Inflammatory macrophage (primary cell): ENCODE results near the gene GAS2L3.
A peak's percentile ranks its signal among the peaks of the same experiment; 100 is the strongest.
"Not testable (repeated sequence)": the region's sequence is repeated elsewhere in the genome, so short reads cannot be mapped to it uniquely, and the experiment has no call there.

ENCODE experiments used
- DNase-seq, 2 donors: peaks; one replicate each; pipeline ENCODE4 v3.0.0-alpha.2; 2020 to 2022

GAS2L3 gene

DNA sequence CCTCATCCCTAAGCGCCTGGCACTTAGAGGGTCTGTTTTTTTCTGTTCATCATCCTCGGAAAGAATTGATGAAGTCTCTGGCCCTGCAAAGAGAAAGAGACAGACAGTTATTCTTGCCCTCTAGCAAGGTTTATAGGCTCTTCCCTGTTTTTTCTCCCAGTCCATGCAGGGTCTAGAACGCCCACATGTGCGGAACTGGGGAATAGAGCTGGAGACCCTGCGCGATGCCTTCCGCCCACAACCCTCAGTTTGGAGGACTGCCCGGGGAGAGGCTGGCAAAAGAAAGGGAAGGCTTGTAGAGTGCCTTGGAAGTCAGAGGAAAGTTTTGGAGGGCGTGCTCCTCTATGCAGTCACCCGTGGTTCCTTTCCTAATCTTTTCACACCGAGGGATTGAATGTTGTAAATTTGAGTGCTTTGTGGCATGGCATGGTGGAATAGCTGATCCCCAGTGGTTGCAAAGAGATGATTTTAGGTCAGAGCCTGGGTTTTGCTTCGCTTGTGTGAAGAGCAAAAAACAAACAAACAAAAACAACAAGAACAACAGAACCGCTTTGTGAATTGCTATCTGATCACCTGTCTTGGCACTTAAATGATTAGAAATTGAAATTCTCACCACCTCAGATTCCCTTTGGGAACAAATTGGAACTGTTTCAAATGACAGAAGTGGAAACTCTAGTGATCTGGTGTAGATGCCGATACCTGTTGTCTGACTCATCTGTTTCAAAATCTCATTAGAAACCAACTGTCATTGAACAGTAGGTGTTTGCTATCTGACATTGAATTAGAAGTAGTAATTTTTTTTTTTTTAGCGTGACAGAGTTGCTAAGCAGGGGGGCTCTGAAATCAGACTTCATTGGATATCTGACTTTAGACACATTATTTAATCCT is 947 bp downstream of the GAS2L3 start:
- peak; percentile 52 to 63 for DNase-seq

DNA sequence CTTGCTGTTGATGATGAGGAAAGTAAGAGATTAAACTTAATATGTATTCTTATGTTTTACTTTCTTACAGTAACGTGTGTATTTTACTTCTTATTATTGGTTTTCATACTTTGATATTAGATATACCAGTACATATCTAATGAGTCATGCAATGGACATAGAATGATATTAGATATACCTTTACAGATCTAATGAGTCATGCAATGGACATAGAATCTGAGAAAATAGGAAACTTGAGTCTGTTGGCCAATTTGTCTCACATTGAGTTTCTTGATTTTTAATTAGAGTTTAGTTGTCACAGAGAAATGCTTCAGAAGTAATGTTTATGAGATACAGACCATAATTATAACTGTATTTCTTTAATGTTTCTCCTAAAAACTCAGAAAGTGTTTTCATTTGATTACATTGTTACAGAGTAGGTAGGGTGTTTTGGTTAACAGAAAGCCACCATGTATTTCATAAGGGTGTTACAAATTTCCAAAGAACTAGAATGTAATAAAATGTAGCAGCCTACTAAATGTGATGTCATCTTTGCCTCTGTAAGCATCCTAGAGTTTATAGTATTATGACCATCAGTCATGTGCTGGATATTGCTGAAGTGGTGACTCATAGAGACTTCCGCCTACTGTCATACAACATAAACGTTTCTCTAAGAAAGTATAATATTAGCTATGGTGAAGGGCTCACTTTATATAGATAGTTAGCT is 3.0 kb downstream of the GAS2L3 start:
- DNase-seq = peak; percentile 91 to 96

DNA sequence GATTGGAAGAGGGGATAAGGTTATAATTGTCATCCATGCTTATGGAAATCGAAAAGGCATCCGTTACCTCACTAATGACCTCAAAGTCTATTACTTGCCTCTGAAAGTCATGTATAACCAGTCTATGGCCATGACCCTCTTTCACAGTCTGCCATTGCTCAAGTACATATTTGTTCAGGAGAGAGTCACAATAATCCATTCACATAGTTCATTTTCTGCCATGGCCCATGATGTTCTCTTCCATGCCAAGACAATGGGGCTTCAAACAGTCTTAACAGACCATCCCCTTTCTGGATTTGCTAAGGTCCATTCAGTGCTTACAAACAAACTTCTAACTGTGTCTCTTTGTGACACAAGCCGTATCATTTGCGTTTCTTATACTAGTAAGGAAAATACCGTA is 5.4 kb downstream of the GAS2L3 start:
- DNase-seq = no peak

DNA sequence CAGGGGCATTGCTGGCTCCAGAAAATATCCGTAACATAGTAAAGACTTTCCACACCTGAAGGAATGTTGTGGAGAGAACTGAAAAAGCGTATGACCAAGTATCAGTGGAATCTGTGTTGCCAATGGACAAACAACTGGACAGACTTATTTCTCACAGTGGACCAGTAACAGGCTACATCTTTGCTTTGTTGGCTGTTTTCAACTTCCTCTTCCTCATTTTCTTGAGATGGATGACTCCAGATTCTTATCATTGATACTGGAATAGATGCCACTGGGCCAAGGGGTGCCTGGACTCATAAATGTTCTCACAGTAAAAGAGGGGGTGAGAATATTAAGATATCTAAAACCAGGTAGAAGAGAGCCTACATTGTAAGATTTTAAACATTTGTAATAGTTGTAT is 6.4 kb downstream of the GAS2L3 start:
- peak; percentile 42 to 50 for DNase-seq

- no peak for DNase-seq
These were observed 10.8 kb downstream of the GAS2L3 start for GRCh38 chr12:100584256-100584655.

DNA sequence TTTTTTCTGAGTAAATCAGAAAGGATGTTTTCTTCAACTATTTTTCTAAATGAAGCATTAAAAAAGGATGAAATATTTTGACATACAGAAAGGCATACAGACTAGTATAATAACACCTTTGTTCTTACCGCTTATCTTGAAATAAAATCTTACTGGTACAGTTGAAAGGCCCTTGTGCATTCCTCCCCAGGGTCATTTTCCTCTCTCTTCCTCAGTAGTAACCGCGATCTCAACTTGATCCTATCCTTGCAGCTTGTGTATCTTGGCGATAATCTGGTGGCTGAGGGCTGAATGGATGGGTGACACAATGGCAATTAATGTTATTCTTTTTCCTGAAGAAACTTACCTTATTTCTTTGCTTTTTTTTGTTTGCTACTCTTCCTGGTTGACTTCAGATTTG is 18.5 kb downstream of the GAS2L3 start:
- DNase-seq = no peak

- DNase-seq = no peak
These were observed 20.0 kb downstream of the GAS2L3 start for GRCh38 chr12:100593490-100593889.

- no peak for DNase-seq
These were observed 28.1 kb downstream of the GAS2L3 start for GRCh38 chr12:100601626-100602025.

GRCh38 chr12:100602997-100603396 is 29.5 kb downstream of the GAS2L3 start:
- DNase-seq = peak; percentile 65 to 79

- peak; percentile 78 to 82 for DNase-seq
These were observed 35.3 kb downstream of the GAS2L3 start for GRCh38 chr12:100608776-100609175.

GRCh38 chr12:100610666-100611430 is 37.4 kb downstream of the GAS2L3 start:
- peak; percentile 10 to 63 for DNase-seq

DNA sequence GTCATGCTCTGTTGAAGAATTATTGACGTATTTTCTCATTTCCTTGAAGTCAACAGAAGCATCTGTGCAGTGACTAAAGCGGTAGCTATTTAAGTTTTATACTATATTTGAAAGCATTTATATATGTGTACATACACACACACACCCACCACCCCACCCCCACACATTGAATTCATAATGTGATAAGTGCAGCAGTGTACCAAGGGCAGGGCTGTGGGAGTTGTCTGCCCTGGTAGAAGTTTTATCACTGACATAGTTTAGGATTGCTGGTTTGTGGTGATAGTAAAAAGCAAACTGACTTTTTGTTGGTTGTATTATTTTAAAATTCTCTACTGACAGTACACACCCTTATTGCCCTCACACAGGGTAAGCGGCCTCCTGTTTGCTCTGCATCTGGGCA is 39.1 kb downstream of the GAS2L3 start:
- DNase-seq = no peak

GRCh38 chr12:100624571-100624970 is 51.1 kb downstream of the GAS2L3 start:
- DNase-seq = no peak

GRCh38 chr12:100632445-100632892 is 59.0 kb downstream of the GAS2L3 start:
- DNase-seq = no peak

DNA sequence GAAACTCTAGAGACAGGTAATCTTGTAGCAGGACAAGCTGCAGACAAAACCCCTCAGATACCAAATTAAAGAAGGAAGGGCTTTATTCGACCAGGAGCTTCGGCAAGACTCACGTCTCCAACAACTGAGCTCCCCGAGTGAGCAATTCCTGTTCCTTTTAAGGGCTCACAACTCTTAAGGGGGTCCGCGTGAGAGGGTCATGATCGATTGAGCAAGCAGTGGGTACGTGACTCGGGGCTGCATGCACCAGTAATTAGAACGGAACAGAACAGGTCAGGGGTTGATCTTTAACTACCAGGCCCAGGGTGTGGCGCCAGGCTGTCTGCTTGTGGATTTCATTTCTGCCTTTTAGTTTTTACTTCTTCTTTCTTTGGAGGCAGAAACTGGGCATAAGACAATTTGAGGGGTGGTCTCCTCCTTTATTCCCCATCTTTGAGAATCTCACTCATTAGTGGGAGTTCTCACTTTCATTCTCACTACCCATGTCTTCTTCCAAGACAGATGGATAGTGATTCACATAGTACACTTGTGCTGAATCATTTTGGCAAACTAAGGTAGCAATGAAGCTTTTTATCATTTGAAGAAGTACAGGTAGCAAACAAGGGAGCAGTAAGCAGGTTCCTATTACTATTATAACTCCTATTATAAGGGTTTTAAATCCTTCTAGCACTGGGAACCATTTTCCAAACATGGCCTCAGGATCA is 59.8 kb downstream of the GAS2L3 start:
- not testable (repeated sequence) for DNase-seq

- DNase-seq = no peak
These were observed 69.8 kb downstream of the GAS2L3 start for GRCh38 chr12:100643246-100643645.

GRCh38 chr12:100646896-100647295 is 73.4 kb downstream of the GAS2L3 start:
- DNase-seq = no peak

DNA sequence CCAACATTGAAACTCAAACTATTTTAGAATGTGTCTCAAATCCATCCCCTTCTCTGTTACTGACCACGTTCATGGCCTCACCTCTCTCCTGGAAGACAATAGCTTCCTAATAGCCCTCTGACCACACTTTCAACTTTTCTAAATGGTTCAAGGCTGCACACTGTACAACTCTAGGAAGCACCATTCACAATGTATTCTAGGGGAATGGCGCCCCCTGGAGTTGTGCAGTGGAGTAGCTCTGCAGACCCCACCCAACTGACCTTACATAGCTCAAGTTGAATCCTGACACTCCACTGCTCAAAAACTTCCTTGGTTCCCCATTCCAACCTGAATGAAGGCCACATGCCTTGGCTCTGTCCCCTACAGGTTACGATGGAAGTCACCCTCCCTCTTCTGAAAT is 77.6 kb downstream of the GAS2L3 start:
- no peak for DNase-seq

GRCh38 chr12:100651694-100652093 is 78.2 kb downstream of the GAS2L3 start:
- no peak for DNase-seq

- no peak for DNase-seq
These were observed 79.0 kb downstream of the GAS2L3 start for GRCh38 chr12:100652488-100652887.

DNA sequence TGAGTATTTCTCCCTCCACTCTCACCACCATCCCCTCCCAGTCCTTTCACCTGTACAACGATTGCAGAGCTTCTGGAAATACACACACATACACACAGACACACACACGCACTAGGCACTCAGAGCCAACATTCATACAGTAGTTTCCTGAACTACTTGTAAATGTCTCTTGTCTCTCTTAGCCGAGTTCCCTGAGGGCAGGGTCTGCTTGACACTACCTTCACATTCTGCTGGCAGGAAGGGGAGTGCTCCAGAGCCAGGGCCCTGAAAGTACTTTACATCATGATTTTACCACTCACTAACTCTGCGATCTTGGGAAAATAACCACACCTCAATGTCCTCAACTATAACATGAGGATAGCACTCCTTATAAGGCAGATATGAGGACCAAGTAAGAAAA is 82.7 kb downstream of the GAS2L3 start:
- DNase-seq = no peak

DNA sequence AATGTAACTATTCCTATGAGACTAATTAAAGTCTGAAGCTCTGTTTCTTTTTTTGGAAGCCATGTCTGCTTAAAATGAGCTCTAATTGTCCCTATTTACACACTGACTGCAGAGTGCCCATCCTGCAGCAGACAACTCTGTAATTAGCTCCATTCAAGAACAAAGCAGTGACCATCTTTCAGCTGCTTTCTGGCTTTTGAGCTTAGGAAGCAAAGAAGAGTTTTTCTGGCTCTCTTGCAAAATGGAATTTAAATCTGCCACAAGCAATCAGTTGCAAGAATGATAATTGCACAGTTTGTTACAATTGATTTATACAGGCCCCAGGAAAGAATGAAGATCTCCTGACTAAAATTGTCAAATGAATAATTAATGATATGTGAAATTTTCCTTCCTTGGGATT is 83.4 kb downstream of the GAS2L3 start:
- DNase-seq = no peak
